ENCODE results near the gene CCDC188.

CCDC188 gene

DNA sequence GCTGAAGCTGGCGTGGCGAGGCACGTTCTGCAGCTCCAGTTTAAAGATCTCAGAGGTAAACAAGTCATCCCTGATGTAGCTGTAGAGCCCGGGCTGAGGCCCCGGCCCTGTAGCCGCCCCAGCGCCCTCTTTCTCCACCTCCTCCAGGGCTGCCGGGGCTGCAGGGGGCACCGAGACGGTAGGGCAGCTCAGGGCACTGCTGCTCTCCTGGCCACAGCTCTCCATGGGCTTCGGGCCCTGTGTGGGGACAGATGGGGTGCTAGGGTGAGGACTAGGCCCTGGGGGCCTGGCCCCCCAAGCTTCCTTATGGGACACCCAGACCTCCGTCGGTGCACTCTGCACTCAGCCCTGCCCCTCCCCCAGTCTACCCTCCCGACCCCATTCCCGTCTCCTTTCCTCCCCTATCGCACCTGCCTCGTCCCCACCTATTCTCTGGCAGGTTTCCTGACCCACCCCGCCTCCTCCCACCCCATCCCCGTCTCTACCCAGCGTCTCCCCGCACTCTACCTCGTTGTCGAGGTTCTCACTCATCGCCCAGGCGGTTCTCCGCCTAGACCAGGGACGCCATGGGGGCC lies 34.4 kb downstream of the CCDC188 start:
- no peak for DNase-seq

DNA sequence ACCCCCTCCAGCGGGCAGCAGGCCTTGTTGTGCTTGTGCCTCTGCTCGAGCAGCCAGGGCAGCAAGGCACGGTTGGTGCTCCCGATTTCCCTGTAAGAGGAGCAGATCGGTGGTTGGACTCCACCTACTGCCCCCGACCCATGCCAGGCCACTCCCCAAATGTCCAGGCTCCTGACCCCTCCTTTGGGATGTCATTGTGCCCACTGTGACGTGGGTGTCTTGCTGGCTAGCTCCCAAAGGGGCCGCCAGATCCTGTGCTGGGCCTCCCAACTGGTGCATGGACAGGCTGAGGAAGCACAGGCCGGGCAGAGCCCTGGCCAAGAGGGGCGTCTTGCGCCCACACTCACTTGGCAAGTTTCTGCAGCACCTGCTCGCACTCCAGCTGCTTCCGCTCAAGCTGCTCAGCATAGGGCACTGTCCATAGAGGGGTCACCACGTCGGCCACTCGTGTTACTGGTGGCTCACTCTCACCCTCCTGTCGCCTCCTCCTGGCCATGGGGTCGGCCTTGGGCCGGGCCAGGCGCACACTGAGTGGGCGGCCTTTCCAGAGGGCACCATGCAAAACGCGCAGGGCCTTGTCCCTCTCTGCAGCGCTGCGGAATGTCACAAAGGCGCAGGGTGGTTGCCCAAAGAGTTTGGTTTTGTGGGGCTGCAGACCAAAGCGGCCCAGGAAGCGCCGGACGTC lies 35.0 kb downstream of the CCDC188 start, which contains the start of gene RANBP1:
TSS of gene RANBP1 (plus strand) at position 414 of the 685 bp plus-strand sequence. CDS start at position 495, 81 bp downstream.
- DNase-seq: no peak

GRCh38 chr22:20114506-20115475 lies 36.1 kb downstream of the CCDC188 start:
- no peak for DNase-seq

DNA sequence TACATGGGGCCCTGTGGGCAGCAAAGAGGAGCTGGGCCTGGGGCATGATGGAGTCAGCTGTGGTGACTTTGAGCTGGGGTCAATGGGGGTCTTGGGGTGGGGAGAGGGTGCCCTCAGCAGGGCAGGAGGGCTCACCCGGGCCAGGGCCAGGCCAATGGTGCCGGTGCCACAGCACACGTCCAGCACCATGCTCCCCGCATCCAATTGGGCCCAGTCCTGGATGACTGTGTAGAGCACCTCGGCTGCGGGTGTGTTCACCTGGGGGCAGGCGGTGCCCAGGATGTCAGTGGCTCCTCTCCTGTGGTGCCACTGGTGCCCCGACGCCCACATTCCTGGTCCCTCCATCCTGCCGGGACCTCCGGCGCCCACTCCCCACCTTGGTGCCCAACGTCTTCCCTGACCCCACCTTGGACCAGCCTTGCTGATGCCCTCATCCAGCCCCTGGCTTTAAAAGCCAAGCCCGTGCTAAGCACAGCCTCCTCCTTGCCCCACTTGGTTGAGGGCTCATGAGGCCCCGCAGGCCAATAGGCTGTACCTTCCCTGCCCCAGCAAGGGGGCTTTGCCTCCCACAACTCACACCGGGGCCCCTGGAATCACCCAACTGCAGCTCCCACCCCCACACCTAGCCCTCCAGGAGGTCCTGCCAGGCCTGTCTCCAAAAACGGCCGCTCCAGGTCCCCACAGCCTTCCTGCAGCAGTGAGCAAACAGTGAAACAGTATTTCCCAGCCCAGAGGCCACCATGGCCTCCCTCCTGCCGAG lies 37.1 kb downstream of the CCDC188 start:
- no peak for DNase-seq

DNA sequence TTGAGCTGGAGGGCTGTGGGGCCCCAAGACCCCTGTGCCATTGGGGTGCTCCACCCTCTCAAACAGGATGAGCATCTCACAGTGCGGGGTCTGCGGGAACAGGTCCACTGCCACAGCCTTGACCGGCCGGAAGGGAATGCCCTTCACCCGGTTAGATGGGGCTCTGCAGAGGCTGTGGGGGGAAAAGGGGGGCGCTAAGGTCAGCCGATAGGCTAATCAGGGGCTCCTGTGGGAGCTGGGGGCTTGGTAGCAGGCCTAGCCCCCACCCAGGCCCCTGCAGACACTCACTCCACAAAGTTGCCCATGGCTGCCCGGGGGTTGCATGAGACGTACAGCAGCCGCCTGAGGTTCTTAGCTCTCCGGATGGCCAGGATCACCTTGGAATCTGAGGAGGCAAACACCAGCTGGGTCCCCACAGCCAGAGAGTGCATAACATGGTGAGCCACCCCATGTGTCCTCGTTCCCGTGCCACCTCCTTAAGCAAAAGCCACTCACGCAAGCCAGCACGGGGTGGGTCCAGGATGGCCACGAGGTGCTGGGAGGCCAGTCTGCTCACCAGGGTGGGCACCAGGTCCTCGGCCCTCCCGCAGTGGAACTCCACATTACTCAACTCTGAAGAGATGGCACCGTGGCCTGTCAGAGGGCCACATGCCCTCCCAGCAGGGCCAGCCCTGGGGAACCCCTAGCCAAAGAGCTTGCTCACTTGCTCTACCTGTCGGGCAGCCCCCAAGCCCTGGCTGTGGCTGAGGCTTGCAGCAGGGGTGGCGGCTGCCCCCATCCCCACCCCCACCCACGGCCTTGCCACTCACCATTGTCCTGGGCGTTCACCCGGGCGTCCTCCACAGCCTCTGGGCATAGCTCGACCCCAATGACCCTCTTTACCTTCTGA lies 38.0 kb downstream of the CCDC188 start:
- DNase-seq: no peak

DNA sequence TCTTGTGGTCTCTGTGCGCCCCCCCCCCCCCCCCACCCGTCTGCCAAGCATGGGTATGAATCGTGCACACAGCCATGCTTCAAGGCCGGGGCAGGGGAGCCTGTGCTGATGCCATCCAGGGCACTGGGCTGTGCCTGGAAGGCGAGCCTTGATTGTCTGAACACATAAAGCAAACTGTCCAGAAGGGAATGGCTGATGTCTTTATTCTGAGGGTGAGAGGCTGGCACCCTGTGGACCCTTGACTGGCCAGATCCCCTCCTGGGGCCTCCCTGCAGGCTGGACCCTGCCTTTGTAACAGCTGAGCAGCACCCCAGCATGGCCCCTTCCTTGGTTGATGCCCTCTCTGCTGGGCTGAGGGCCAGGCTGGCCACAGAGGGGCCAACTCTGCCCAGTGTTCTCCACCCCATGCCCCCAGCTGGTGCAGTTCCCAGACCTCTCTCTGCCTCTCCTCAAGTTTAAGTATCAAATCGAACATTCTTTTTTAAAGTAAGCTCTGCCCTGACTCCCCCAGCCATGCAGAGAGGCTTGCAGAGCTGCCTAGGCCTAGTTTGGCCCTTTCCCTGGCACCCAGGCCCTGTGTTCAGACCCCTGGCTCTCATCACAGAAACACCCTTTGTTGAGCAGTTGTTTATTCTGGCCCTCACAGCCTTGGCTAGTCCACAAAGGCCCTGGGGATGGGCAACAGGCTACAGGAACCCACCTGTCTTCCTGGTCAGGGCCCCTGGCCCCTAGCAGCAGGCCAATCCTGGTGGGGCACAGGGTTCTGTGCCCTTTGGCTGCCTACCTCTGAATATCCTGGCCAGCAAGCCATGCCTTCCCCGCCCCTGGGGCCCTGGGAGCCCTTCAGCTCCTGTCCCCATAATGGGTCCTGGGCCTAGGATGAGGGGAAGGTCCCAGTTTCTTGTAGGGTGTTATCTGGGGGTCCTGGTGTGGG lies 38.9 kb downstream of the CCDC188 start:
- DNase-seq: no peak

GRCh38 chr22:20111045-20111688 lies 39.7 kb downstream of the CCDC188 start:
- DNase-seq: no peak

DNA sequence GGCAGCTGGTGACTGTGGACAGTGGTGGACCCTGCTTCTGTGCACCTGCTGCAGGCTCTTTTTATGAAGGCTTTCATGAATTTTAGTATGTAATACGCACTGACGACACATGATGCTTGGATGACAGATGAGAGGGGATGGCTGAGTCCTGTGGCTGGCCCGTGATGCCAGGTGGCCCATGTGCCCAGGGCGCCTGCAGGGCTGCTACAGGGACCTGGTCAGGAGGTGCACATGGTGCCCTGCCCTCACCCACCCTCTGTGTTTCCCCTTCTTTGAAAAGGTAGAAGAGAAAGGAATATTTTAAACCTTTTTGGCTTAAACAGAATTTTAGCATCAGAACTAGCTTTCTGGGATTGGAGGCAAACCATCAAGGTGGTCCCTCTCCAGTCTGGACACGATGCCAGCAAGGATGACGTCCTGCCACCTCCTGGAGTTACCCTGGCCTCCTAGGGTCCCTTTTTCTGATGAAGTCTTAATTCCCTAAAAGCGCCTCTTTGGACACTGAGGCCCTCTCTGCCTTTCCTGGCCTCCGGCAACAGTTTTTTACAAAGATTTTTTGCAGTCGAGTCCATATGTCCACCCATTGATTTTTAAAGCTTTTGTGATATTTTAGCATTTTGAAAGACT lies 40.4 kb downstream of the CCDC188 start:
- no peak for DNase-seq

GRCh38 chr22:20109411-20110358 lies 41.2 kb downstream of the CCDC188 start:
- DNase-seq: no peak

GRCh38 chr22:20108757-20109230 lies 42.1 kb downstream of the CCDC188 start:
- DNase-seq: no peak

GRCh38 chr22:20107951-20108756 lies 42.7 kb downstream of the CCDC188 start:
- no peak for DNase-seq

DNA sequence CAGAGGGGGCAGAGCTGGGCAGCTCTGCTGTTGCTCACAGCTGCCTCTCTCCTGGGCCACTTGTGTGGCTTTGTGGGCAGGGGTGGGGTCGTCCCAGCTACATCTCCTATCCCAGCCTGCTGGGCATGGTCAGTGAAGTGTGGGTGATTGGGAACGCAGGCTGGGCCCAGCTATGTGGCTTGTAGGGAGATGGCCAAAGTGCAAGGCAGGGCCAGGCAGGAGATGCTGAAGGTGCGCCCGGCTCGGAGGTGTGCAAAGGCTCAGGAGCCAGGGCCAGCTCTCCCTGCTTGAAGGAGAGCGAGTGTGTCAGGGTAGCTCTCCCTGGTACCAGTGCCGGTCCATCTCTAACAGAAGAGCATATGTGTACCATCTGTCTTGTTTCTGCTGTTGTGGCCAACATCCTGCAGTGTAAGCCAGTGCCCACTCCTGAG lies 43.4 kb downstream of the CCDC188 start:
- no peak for DNase-seq

GRCh38 chr22:20106849-20107237 lies 44.0 kb downstream of the CCDC188 start:
- DNase-seq: no peak

- no peak for DNase-seq
Observed at GRCh38 chr22:20106205-20106848, 44.5 kb downstream of the CCDC188 start.

DNA sequence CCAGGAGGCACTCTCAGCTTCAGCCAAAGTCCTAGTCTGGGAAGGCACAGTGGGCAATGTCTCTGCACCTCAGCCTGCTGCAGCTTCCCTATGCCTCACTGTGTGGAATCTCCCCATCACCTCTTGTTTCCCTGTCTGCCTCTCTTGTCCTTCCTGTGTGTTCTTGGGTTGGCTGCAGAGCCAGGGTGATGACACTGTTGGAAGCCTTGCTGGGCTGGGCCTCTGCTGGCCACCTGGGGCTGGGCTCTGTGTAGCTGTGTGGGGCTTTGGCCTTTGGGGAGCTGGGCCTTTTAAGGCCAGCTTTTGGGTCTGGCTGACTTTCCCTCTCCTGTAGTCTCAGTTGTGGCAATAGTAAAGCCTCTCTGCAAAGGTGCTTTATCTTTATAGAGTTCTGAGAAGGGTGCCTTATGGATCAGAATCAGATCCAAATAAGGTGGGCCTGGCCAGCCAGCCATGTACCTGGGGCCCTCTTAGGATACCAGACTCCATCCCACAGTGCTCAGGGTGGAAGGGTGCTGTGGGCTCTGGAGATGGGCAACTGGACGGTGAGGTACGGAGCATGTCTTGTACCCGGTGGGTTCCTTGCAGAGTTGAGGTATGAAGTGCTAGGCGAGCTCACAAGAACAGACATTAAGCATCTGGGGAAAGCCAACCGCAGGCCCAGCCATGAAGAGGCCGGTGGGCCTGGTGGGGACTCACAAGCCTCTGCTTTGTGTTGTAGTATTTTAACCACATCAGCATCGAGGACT lies 45.2 kb downstream of the CCDC188 start:
- no peak for DNase-seq

GRCh38 chr22:20102203-20102780 lies 48.6 kb downstream of the CCDC188 start:
- DNase-seq: no peak

Data from NK-92 treated with Interleukin-12 subunit alpha and Interleukin-12 subunit beta, amount 100 ng/mL, for 24 hours (cell line).